Suprapubic skin (tissue), 4 donors: ENCODE results near the gene MED12L.

Source experiments
- EP300 ChIP-seq: sonication (generic); formaldehyde crosslinking; IDR thresholded peaks from one replicate; pipeline ENCODE4 v1.6.1; 2017; ENCODE audit warnings: antibody characterized with exemption
- POLR2A ChIP-seq, 2 donors: fragments of 450-650 bp; IDR thresholded peaks; one replicate each; pipeline ENCODE4 v1.6.1; 2017; ENCODE audit warnings: antibody characterized with exemption in 2 of 2, mild to moderate bottlenecking in 2 of 2, moderate library complexity in 2 of 2
- POLR2AphosphoS5 ChIP-seq, 3 donors: sonication (generic); formaldehyde crosslinking; IDR thresholded peaks; one replicate each; pipeline ENCODE4 v1.6.1; 2017; ENCODE audit warnings: antibody characterized with exemption in 3 of 3
- TF ChIP-seq, protein P1 (sequence below), 2 donors: fragments of 200-600 bp in 1 of 2; fragments of 450-650 bp in 1 of 2; sonication (generic) in 1 of 2; IDR thresholded peaks; one replicate each; pipeline ENCODE4 v1.5.1; 2016 to 2019; ENCODE audit warnings: antibody characterized with exemption in 2 of 2, mild to moderate bottlenecking in 1 of 2, moderate library complexity in 1 of 2

DNA sequence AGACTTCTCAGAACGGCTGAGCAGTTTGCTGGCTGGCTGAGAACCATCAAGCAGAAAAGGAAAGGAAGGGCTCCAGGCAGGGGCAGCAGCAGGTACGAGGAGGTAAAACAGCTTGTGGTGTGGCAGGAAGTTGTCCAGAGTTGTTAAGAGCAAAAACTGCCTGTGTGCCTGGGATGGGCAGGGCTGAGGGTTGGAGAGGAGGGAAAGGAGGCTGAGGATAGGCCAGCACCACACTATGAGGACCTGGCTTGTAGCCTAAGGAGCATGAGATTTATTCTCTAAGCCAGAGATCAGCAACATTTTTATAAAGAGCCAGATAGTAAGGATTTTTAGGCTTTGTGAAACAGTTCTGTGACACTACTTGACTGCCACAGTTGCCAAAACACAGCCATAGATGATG lies 367.4 kb downstream of the MED12L start:
- TF ChIP-seq, protein P1, sequence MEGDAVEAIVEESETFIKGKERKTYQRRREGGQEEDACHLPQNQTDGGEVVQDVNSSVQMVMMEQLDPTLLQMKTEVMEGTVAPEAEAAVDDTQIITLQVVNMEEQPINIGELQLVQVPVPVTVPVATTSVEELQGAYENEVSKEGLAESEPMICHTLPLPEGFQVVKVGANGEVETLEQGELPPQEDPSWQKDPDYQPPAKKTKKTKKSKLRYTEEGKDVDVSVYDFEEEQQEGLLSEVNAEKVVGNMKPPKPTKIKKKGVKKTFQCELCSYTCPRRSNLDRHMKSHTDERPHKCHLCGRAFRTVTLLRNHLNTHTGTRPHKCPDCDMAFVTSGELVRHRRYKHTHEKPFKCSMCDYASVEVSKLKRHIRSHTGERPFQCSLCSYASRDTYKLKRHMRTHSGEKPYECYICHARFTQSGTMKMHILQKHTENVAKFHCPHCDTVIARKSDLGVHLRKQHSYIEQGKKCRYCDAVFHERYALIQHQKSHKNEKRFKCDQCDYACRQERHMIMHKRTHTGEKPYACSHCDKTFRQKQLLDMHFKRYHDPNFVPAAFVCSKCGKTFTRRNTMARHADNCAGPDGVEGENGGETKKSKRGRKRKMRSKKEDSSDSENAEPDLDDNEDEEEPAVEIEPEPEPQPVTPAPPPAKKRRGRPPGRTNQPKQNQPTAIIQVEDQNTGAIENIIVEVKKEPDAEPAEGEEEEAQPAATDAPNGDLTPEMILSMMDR (IDR thresholded peaks at IDR 0.05): no peak
- no peak for TF ChIP-seq POLR2A (IDR thresholded peaks at IDR 0.05)
- no peak for TF ChIP-seq POLR2AphosphoS5 (IDR thresholded peaks at IDR 0.05)
- no peak for TF ChIP-seq EP300
